Natural killer cell (primary cell): Measurements from ENCODE around the gene EHD3. TPM values are rescaled to one million over a fixed set of nuclear protein-coding genes. Genes with fewer than 3 reads are reported as not detected.

Experiments
- ATAC-seq, 3 donors: fragments of 150-1000 bp in 2 of 3; fragments of 200-7000 bp in 1 of 3; cut with Tn5 transposase; 1 replicate in 1 of 3; 2 replicates in 2 of 3; pipeline ENCODE4 v1.10.0; 2021; ENCODE audit warnings: mild to moderate bottlenecking in 2 of 3, moderate library complexity in 2 of 3
- DNase-seq, 2 donors: peaks; one replicate each; pipeline versions ENCODE4 v3.0.0 to v3.0.0-alpha.2; 2013 to 2021; ENCODE audit warnings: mixed read lengths in 1 of 2
- H3K27ac ChIP-seq: one replicate; pipeline ENCODE4 v1.5.1; 2013; ENCODE audit warnings: mild to moderate bottlenecking, low read length
- H3K27me3 ChIP-seq: one replicate; pipeline ENCODE4 v1.6.1; 2013; ENCODE audit warnings: low read length; ENCODE audit not compliant: control insufficient read depth, insufficient read depth
- H3K36me3 ChIP-seq: one replicate; pipeline ENCODE4 v1.6.1; 2013; ENCODE audit warnings: low read length; ENCODE audit not compliant: control insufficient read depth, insufficient read depth
- H3K4me1 ChIP-seq: one replicate; pipeline ENCODE4 v1.6.1; 2013; ENCODE audit warnings: low read length; ENCODE audit not compliant: control insufficient read depth, insufficient read depth
- H3K4me3 ChIP-seq: one replicate; pipeline ENCODE4 v1.5.1; 2013; ENCODE audit warnings: low read length
- H3K9me3 ChIP-seq: one replicate; pipeline ENCODE4 v1.6.1; 2013; ENCODE audit warnings: low read length; ENCODE audit not compliant: control insufficient read depth, insufficient read depth
- H3K27ac Mint-ChIP-seq, 2 donors: one replicate each; pipeline ENCODE4 v1.8.0; 2022; ENCODE audit warnings: mild to moderate bottlenecking in 2 of 2, mixed read lengths in 2 of 2, moderate library complexity in 1 of 2
- H3K27me3 Mint-ChIP-seq, 2 donors: one replicate each; pipeline ENCODE4 v1.8.0; 2022; ENCODE audit warnings: low read depth in 2 of 2, mixed read lengths in 2 of 2
- H3K36me3 Mint-ChIP-seq: one replicate; pipeline ENCODE4 v1.8.0; 2022; ENCODE audit warnings: mixed read lengths
- H3K4me1 Mint-ChIP-seq, 2 donors: one replicate each; pipeline ENCODE4 v1.8.0; 2022; ENCODE audit warnings: mixed read lengths in 2 of 2
- H3K4me3 Mint-ChIP-seq: one replicate; pipeline ENCODE4 v1.8.0; 2022; ENCODE audit warnings: mild to moderate bottlenecking, moderate library complexity, mixed read lengths
- H3K9me3 Mint-ChIP-seq, 2 donors: one replicate each; pipeline ENCODE4 v1.8.0; 2022; ENCODE audit warnings: mixed read lengths in 2 of 2
- WGBS: methylation state at CpG from one replicate; pipeline ENCODE4 v1.1.7; 2013; ENCODE audit warnings: missing lambda C conversion rate; ENCODE audit not compliant: insufficient coverage; 5-methylcytosine and 5-hydroxymethylcytosine counted together
- intact Hi-C: fragments of 100-400 bp; cut with micrococcal nuclease; formaldehyde crosslinking; loops from one replicate; pipeline ENCODE4 v1.14.2; 2022
- total RNA-seq, 4 donors: library from RNA; stranded (reverse); fragments of 120-200 nt in 1 of 4; gene quantifications; one replicate each; pipeline versions ENCODE4 v1.2.3 to v1.2.4, GENCODE V29; 2013 to 2022
- TF ChIP-seq, protein P1 (sequence below): fragments of 200-600 bp; IDR thresholded peaks from one replicate; pipeline ENCODE4 v1.8.0; 2022; ENCODE audit warnings: antibody characterized with exemption

EHD3 gene
- total RNA-seq, 3 donors from 2014 or later (not counting 1 experiment from before 2014, with no cell fraction given), result 5.6 to 7.8 (median 7.2) TPM

DNA sequence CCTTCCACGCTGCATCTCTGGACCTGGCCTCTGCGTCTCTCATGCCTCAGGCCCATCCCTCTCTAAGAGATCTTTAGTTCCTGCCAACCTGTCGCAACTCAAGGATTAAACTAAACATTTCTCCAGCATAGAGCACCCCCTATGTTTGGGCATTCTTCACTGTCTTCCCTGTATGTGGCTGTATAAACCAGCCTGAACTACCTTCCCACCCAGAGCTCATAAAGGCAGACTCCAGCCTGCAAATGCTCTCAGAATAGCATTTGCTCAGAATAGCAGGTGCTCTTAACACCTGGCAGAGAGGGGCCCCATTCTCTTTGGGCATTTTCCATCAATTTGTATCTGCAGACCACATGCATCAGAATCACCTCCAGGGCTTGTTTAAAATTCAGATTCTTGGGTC, 83.4 kb downstream of the EHD3 start:
- TF ChIP-seq, protein P1, sequence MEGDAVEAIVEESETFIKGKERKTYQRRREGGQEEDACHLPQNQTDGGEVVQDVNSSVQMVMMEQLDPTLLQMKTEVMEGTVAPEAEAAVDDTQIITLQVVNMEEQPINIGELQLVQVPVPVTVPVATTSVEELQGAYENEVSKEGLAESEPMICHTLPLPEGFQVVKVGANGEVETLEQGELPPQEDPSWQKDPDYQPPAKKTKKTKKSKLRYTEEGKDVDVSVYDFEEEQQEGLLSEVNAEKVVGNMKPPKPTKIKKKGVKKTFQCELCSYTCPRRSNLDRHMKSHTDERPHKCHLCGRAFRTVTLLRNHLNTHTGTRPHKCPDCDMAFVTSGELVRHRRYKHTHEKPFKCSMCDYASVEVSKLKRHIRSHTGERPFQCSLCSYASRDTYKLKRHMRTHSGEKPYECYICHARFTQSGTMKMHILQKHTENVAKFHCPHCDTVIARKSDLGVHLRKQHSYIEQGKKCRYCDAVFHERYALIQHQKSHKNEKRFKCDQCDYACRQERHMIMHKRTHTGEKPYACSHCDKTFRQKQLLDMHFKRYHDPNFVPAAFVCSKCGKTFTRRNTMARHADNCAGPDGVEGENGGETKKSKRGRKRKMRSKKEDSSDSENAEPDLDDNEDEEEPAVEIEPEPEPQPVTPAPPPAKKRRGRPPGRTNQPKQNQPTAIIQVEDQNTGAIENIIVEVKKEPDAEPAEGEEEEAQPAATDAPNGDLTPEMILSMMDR, result no peak
- no peak overlapping the region for H3K4me3 Mint-ChIP-seq
- Histone ChIP-seq H3K27ac (peak overlapping the region; percentile 12), H3K4me1 (peaks cover 34% of the 10 kb centered on the region), H3K9me3 (no peaks in the 10 kb centered on the region), H3K27me3 (no peaks in the 10 kb centered on the region), H3K36me3 (no peaks in the 10 kb centered on the region), H3K4me3 (no peak overlapping the region)
- H3K9me3 Mint-ChIP-seq, result no peaks in the 10 kb centered on the region
- H3K36me3 Mint-ChIP-seq, result no peaks in the 10 kb centered on the region
- DNase-seq (no peak), ATAC-seq (no peak)
- H3K27me3 Mint-ChIP-seq, result no peaks in the 10 kb centered on the region
- H3K4me1 Mint-ChIP-seq, result peaks cover 41 to 44% of the 10 kb centered on the region in 2 donors
- peak overlapping the region; percentile 44 to 86 for H3K27ac Mint-ChIP-seq
- WGBS, result 64% methylated on average over 3 of the region's 3 CpGs
- intact Hi-C loops, result no loop called here

DNA sequence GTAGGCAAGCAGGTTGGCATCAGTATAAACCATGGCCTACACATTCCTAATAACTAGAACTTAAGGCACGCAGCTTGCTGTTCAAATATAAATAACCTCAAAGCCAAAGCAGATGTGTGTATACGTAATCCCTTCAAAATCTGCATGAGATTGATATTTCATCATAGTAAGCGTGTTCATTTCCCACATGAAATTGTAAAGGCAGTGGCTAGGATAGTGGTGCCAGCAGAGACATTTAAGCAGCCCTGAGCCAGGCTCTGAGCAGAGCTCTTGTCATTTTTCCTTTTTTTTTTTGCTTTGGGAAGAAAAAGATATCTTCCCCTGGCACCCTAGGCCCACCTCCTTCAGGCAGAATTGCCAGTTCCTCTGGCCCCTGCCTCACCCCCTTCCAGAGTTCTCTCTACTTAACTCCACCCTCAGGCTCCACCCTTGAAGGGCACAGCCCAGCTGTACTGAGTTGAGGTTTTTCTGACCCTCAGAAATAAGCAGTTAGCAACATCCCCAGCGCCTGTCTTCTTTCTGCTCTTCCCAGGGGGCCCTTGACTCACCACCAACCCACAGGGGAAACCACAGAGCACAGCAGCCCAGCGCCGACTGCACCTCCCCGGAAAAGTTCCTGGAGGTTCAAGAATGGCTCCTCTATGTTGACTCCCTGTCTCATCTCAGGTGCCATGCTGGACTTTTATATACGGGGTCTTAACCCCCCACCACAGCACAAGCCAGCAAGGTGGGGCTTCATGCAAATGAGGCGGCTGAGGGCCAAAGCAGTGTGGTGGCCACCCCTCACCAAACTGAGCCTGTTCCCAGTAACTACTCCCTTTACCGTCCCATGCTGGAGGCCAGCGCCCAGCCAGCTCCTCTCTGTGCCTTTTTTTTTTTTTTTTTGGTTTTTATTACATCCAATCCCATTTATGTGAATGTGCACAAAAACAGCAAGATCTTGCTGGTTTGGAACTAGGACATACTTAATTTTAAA, 84.7 kb downstream of the EHD3 start:
- ATAC-seq (peak; percentile 28 to 71 (median 60)), DNase-seq (peak in 1 of 2 donors; percentile 46)
- Histone ChIP-seq H3K4me3 (no peak overlapping the region), H3K36me3 (no peaks in the 10 kb centered on the region), H3K9me3 (no peaks in the 10 kb centered on the region), H3K4me1 (peaks cover 34% of the 10 kb centered on the region), H3K27me3 (no peaks in the 10 kb centered on the region), H3K27ac (peak overlapping the region; percentile 52)
- TF ChIP-seq, protein P1, result no peak
- Mint-ChIP-seq H3K27me3 (no peaks in the 10 kb centered on the region), H3K36me3 (no peaks in the 10 kb centered on the region), H3K27ac (peak overlapping the region; percentile 86 to 89), H3K9me3 (no peaks in the 10 kb centered on the region), H3K4me3 (peak overlapping the region; percentile 61), H3K4me1 (peaks cover 51 to 53% of the 10 kb centered on the region in 2 donors)
- intact Hi-C loops, result no loop called here
- WGBS, result 34% methylated on average over 11 of the region's 11 CpGs

Other genes with a start within 250 kb of the EHD3 start
- gene GALNT14, start 95.7 kb upstream of the EHD3 start, total RNA-seq, result under 1 TPM in 1 of 3 donors, not detected in 2; 0.68 TPM
- gene CAPN14, start 16.6 kb upstream of the EHD3 start, total RNA-seq, result under 1 TPM in 2 of 3 donors, not detected in 1; 0.33 to 0.43 TPM
- gene XDH, start 180.6 kb downstream of the EHD3 start, total RNA-seq, result not detected